HG03575 (cell line): Measurements from ENCODE around the gene GPR55.
A peak's percentile ranks its signal among the peaks of the same experiment; 100 is the strongest.
"Not testable (repeated sequence)": the region's sequence is repeated elsewhere in the genome, so short reads cannot be mapped to it uniquely, and the experiment has no call there.

Source experiments
- ATAC-seq: cut with Tn5 transposase; IDR thresholded peaks from one replicate; pipeline ENCODE4 v1.9.1; 2021; ENCODE audit not compliant: unreplicated experiment, insufficient number of reproducible peaks, low FRiP score; ENCODE audit errors: extremely low read depth

Gene GPR55

GRCh38 chr2:230924470-230925341 lies at the start of gene GPR55:
Gene GPR55 (minus strand): TSS chr2:230925242. CDS start chr2:230910962, 14,280 bp downstream.
- no peak for ATAC-seq

- peak; percentile 48 for ATAC-seq
Measured at GRCh38 chr2:230974096-230974913, 49.3 kb upstream of the GPR55 start.

- ATAC-seq = no peak
Measured at GRCh38 chr2:230972046-230972445, 47.0 kb upstream of the GPR55 start.

- ATAC-seq = no peak
Measured at GRCh38 chr2:230969659-230970015, 44.6 kb upstream of the GPR55 start.

- ATAC-seq = no peak
Measured at GRCh38 chr2:230968921-230969658, 44.0 kb upstream of the GPR55 start.

GRCh38 chr2:230968314-230968713 lies 43.3 kb upstream of the GPR55 start:
- ATAC-seq = not testable (repeated sequence)

- ATAC-seq = no peak
Measured at GRCh38 chr2:230967113-230967512, 42.1 kb upstream of the GPR55 start.

- no peak for ATAC-seq
Measured at GRCh38 chr2:230964136-230964730, 39.2 kb upstream of the GPR55 start.

GRCh38 chr2:230961091-230961491 lies 36.0 kb upstream of the GPR55 start:
- no peak for ATAC-seq

- no peak for ATAC-seq
Measured at GRCh38 chr2:230960026-230960425, 35.0 kb upstream of the GPR55 start.

- no peak for ATAC-seq
Measured at GRCh38 chr2:230958820-230959756, 34.0 kb upstream of the GPR55 start.

GRCh38 chr2:230957756-230958391 lies 32.8 kb upstream of the GPR55 start:
- ATAC-seq = no peak

GRCh38 chr2:230956827-230957755 lies 32.0 kb upstream of the GPR55 start:
- peak; percentile 64 for ATAC-seq

- ATAC-seq = no peak
Measured at GRCh38 chr2:230955163-230955737, 30.2 kb upstream of the GPR55 start.

- ATAC-seq = no peak
Measured at GRCh38 chr2:230954746-230955145, 29.7 kb upstream of the GPR55 start.

GRCh38 chr2:230953845-230954244 lies 28.8 kb upstream of the GPR55 start:
- no peak for ATAC-seq
